K562 (cell line): ENCODE measurements around the gene MEIS2. TPM values are rescaled to one million over a fixed set of nuclear protein-coding genes. Genes with fewer than 3 reads are reported as not detected.

Experiments used
- E2F3 ChIP-seq: fragments of 250-450 bp; sonication (Bioruptor Pico); IDR thresholded peaks from 2 replicates; pipeline ENCODE4 v1.4.0; 2020; ENCODE audit warnings: mild to moderate bottlenecking
- ELF1 ChIP-seq: fragments of 200-800 bp; sonication (Bioruptor generic); IDR thresholded peaks from 2 replicates; pipeline ENCODE4 v1.6.1; 2016; ENCODE audit warnings: missing genetic modification characterization, missing compliant biosample characterization
- GABPA ChIP-seq: fragments of 200-800 bp; sonication (Bioruptor generic); conservative IDR thresholded peaks from 2 replicates; pipeline ENCODE4 v1.6.1; 2016; ENCODE audit warnings: low read depth, missing genetic modification characterization, missing compliant biosample characterization
- HLTF ChIP-seq: fragments of 450-650 bp; IDR thresholded peaks from 2 replicates; pipeline ENCODE4 v1.6.1; 2016
- MEF2A ChIP-seq: IDR thresholded peaks from 2 replicates; pipeline ENCODE4 v1.6.1; 2011; ENCODE audit warnings: low read depth, mild to moderate bottlenecking, low read length, moderate library complexity; ENCODE audit not compliant: control insufficient read depth
- SNIP1 ChIP-seq: fragments of 450-650 bp; IDR thresholded peaks from 2 replicates; pipeline ENCODE4 v1.7.1; 2017; ENCODE audit warnings: low read depth, mild to moderate bottlenecking
- ZNF212 ChIP-seq: fragments of 450-650 bp; formaldehyde crosslinking; IDR thresholded peaks from 2 replicates; pipeline ENCODE4 v1.4.0; 2020; ENCODE audit warnings: mild to moderate bottlenecking
- ZNF311 ChIP-seq: fragments of 250-450 bp; sonication (Bioruptor Pico); IDR thresholded peaks from 2 replicates; pipeline ENCODE4 v1.4.0; 2020; ENCODE audit warnings: mild to moderate bottlenecking, moderate library complexity
- ZNF561 ChIP-seq: fragments of 450-650 bp; formaldehyde crosslinking; conservative IDR thresholded peaks from 2 replicates; pipeline ENCODE4 v1.4.0; 2020; ENCODE audit warnings: mild to moderate bottlenecking, moderate library complexity
- polyA plus RNA-seq, 8 experiments: library from polyadenylated mRNA; depleted of rRNA in 4 of 8; stranded (reverse) in 5 of 8; unstranded in 3 of 8; fragments of >200 nt; fragmentation: Nextera tagmentation in 2 of 8; fragmentation: Illumina TruSeq in 1 of 8; extraction: Ambion mirVana in 2 of 8; extraction: Trizol in 1 of 8; gene quantifications; 2 replicates each; pipeline versions ENCODE4 v1.2.1 to v1.2.3, GENCODE V29; 2011 to 2014; ENCODE audit warnings: inconsistent platforms in 1 of 8, missing spikeins in 1 of 8
- total RNA-seq, 7 experiments: library from RNA; depleted of rRNA in 6 of 7; stranded (reverse); fragments of >200 nt in 6 of 7; fragmentation: Illumina TruSeq in 2 of 7; extraction: Trizol in 2 of 7; gene quantifications; 2 replicates each; pipeline versions ENCODE4 v1.2.1 to v1.2.3, GENCODE V29; 2011 to 2021; ENCODE audit warnings: low replicate concordance in 1 of 7
- TF ChIP-seq, protein P1 (sequence below), 2 experiments: fragments of 450-650 bp; IDR thresholded peaks; 2 replicates each; pipeline ENCODE4 v1.6.1; 2016
- TF ChIP-seq, protein P2 (sequence below): fragments of 200-800 bp; sonication (Bioruptor generic); IDR thresholded peaks from 2 replicates; pipeline ENCODE4 v1.6.1; 2016; ENCODE audit warnings: missing genetic modification characterization, missing compliant biosample characterization
- TF ChIP-seq, protein P3 (sequence below): fragments of 450-650 bp; IDR thresholded peaks from 2 replicates; pipeline ENCODE4 v1.6.1; 2017; ENCODE audit warnings: mild to moderate bottlenecking, moderate library complexity
- TF ChIP-seq, protein P4 (sequence below): fragments of 250-450 bp; sonication (Bioruptor Pico); IDR thresholded peaks from 2 replicates; pipeline ENCODE4 v1.5.0; 2021
- TF ChIP-seq, protein P5 (sequence below): sonication (generic); formaldehyde crosslinking; IDR thresholded peaks from 2 replicates; pipeline ENCODE4 v1.8.0; 2022; ENCODE audit warnings: mild to moderate bottlenecking, missing genetic modification reagents

Gene MEIS2
- total and polyA plus RNA-seq, 9 of the 15 experiments (the other 6 are each of a cell fraction or from before 2014, with no cell fraction given): 7.5 to 64.2 (median 22.3) TPM

DNA sequence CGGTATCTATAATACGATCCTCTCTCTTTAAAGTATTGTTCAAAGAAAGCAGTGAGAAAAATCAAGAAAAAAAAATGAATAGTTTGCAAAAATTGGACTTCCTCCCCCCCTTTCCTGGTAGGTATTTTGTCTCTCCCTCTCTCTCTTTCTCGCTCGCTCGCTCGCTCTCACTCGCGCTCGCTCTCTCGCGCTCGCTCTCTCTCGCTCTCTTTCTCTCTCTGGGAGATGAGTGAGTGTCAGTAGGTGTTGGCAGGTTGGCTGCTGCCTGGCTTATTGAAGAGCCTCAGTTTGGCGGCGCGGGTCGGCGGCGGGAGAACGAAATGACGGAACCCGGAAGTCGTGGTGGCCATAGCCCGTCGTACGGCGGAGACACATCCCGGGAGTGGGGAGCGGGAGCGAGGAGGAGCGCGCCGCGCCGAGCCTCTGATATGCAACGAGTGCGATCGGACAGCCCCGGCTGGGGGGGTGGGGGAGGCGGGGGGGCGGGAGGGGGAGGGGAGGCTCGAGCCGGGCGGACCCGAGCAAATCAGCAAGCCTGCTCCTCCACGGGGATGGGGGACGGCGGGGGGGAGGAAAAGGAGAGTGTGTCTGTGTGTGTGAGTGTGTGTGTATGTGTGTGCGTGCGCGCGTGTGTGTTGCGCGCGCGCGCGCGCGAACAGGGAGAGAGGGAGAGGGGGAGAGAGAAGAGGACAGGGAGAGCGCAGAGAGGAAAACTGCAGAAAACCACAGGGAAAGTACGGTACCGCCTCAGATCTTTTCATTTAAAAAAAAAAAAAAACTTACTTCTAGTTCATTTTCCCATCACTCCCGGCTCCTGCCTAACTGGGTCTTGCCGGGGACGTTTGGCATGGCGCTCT lies at the start of gene MEIS2 (continued):
- TF ChIP-seq, protein P1, sequence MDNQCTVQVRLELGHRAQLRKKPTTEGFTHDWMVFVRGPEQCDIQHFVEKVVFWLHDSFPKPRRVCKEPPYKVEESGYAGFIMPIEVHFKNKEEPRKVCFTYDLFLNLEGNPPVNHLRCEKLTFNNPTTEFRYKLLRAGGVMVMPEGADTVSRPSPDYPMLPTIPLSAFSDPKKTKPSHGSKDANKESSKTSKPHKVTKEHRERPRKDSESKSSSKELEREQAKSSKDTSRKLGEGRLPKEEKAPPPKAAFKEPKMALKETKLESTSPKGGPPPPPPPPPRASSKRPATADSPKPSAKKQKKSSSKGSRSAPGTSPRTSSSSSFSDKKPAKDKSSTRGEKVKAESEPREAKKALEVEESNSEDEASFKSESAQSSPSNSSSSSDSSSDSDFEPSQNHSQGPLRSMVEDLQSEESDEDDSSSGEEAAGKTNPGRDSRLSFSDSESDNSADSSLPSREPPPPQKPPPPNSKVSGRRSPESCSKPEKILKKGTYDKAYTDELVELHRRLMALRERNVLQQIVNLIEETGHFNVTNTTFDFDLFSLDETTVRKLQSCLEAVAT (IDR thresholded peaks at IDR 0.05): peak; percentile 48 to 54
- TF ChIP-seq MEF2A: no peak
- TF ChIP-seq, protein P2, sequence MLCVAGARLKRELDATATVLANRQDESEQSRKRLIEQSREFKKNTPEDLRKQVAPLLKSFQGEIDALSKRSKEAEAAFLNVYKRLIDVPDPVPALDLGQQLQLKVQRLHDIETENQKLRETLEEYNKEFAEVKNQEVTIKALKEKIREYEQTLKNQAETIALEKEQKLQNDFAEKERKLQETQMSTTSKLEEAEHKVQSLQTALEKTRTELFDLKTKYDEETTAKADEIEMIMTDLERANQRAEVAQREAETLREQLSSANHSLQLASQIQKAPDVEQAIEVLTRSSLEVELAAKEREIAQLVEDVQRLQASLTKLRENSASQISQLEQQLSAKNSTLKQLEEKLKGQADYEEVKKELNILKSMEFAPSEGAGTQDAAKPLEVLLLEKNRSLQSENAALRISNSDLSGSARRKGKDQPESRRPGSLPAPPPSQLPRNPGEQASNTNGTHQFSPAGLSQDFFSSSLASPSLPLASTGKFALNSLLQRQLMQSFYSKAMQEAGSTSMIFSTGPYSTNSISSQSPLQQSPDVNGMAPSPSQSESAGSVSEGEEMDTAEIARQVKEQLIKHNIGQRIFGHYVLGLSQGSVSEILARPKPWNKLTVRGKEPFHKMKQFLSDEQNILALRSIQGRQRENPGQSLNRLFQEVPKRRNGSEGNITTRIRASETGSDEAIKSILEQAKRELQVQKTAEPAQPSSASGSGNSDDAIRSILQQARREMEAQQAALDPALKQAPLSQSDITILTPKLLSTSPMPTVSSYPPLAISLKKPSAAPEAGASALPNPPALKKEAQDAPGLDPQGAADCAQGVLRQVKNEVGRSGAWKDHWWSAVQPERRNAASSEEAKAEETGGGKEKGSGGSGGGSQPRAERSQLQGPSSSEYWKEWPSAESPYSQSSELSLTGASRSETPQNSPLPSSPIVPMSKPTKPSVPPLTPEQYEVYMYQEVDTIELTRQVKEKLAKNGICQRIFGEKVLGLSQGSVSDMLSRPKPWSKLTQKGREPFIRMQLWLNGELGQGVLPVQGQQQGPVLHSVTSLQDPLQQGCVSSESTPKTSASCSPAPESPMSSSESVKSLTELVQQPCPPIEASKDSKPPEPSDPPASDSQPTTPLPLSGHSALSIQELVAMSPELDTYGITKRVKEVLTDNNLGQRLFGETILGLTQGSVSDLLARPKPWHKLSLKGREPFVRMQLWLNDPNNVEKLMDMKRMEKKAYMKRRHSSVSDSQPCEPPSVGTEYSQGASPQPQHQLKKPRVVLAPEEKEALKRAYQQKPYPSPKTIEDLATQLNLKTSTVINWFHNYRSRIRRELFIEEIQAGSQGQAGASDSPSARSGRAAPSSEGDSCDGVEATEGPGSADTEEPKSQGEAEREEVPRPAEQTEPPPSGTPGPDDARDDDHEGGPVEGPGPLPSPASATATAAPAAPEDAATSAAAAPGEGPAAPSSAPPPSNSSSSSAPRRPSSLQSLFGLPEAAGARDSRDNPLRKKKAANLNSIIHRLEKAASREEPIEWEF (CRISPR knock-in tag): peak; percentile 46
- no peak for TF ChIP-seq ZNF561 (CRISPR knock-in tag)
- TF ChIP-seq, protein P3, sequence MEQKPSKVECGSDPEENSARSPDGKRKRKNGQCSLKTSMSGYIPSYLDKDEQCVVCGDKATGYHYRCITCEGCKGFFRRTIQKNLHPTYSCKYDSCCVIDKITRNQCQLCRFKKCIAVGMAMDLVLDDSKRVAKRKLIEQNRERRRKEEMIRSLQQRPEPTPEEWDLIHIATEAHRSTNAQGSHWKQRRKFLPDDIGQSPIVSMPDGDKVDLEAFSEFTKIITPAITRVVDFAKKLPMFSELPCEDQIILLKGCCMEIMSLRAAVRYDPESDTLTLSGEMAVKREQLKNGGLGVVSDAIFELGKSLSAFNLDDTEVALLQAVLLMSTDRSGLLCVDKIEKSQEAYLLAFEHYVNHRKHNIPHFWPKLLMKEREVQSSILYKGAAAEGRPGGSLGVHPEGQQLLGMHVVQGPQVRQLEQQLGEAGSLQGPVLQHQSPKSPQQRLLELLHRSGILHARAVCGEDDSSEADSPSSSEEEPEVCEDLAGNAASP: no peak
- TF ChIP-seq, protein P4, sequence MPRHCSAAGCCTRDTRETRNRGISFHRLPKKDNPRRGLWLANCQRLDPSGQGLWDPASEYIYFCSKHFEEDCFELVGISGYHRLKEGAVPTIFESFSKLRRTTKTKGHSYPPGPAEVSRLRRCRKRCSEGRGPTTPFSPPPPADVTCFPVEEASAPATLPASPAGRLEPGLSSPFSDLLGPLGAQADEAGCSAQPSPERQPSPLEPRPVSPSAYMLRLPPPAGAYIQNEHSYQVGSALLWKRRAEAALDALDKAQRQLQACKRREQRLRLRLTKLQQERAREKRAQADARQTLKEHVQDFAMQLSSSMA (CRISPR knock-in tag): no peak
- TF ChIP-seq, protein P5, sequence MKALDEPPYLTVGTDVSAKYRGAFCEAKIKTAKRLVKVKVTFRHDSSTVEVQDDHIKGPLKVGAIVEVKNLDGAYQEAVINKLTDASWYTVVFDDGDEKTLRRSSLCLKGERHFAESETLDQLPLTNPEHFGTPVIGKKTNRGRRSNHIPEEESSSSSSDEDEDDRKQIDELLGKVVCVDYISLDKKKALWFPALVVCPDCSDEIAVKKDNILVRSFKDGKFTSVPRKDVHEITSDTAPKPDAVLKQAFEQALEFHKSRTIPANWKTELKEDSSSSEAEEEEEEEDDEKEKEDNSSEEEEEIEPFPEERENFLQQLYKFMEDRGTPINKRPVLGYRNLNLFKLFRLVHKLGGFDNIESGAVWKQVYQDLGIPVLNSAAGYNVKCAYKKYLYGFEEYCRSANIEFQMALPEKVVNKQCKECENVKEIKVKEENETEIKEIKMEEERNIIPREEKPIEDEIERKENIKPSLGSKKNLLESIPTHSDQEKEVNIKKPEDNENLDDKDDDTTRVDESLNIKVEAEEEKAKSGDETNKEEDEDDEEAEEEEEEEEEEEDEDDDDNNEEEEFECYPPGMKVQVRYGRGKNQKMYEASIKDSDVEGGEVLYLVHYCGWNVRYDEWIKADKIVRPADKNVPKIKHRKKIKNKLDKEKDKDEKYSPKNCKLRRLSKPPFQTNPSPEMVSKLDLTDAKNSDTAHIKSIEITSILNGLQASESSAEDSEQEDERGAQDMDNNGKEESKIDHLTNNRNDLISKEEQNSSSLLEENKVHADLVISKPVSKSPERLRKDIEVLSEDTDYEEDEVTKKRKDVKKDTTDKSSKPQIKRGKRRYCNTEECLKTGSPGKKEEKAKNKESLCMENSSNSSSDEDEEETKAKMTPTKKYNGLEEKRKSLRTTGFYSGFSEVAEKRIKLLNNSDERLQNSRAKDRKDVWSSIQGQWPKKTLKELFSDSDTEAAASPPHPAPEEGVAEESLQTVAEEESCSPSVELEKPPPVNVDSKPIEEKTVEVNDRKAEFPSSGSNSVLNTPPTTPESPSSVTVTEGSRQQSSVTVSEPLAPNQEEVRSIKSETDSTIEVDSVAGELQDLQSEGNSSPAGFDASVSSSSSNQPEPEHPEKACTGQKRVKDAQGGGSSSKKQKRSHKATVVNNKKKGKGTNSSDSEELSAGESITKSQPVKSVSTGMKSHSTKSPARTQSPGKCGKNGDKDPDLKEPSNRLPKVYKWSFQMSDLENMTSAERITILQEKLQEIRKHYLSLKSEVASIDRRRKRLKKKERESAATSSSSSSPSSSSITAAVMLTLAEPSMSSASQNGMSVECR: 0 out of 2 replicates have a peak, but pooled peaks have one; percentile 22
- TF ChIP-seq GABPA (tag): peak; percentile 74
- TF ChIP-seq SNIP1: no peak
- peak; percentile 90 for TF ChIP-seq ZNF212 (CRISPR knock-in tag)
- peak; percentile 95 for TF ChIP-seq ELF1 (tag)
- peak; percentile 44; the same call in 1 of the 2 replicates for TF ChIP-seq HLTF
- peak; percentile 19; the same call in 1 of the 2 replicates for TF ChIP-seq E2F3 (CRISPR knock-in tag)
- TF ChIP-seq ZNF311 (CRISPR knock-in tag): no peak
